HFFc6 (cell line): Measurements from ENCODE around the gene ARAP1. TPM values are rescaled to one million over a fixed set of nuclear protein-coding genes. Genes with fewer than 3 reads are reported as not detected.
A peak's percentile ranks its signal among the peaks of the same experiment; 100 is the strongest.

ENCODE experiments used
- DNase-seq: peaks from one replicate; pipeline ENCODE4 v3.0.0-alpha.2; 2018
- H3K27ac Mint-ChIP-seq: 2 replicates; pipeline ENCODE4 v1.8.0; 2020; ENCODE audit warnings: mild to moderate bottlenecking, mixed read lengths
- H3K27me3 Mint-ChIP-seq: 2 replicates; pipeline ENCODE4 v1.8.0; 2021; ENCODE audit warnings: mild to moderate bottlenecking, moderate library complexity, mixed read lengths; ENCODE audit not compliant: insufficient read depth
- H3K36me3 Mint-ChIP-seq: 2 replicates; pipeline ENCODE4 v1.8.0; 2021; ENCODE audit warnings: low read depth, mixed read lengths
- H3K4me1 Mint-ChIP-seq: 2 replicates; pipeline ENCODE4 v1.8.0; 2020; ENCODE audit warnings: low read depth, mixed read lengths
- H3K4me3 Mint-ChIP-seq: 2 replicates; pipeline ENCODE4 v1.8.0; 2020; ENCODE audit warnings: mild to moderate bottlenecking, moderate library complexity, mixed read lengths
- H3K9me3 Mint-ChIP-seq: 2 replicates; pipeline ENCODE4 v1.8.0; 2020; ENCODE audit warnings: mild to moderate bottlenecking, mixed read lengths
- CTCF ChIP-seq: fragments of 200-600 bp; sonication (generic); IDR thresholded peaks from 2 replicates; pipeline ENCODE4 v1.5.0; 2021; ENCODE audit warnings: antibody characterized with exemption, mild to moderate bottlenecking
- total RNA-seq, 6 experiments: library from RNA; stranded (reverse); fragmentation: NEBNext Ultra II Directional; extraction: Animal tissue kit (Norgen Biotek cat#: 25700); gene quantifications; 2 replicates in 1 of 6; 3 replicates in 5 of 6; pipeline ENCODE4 v1.2.3, GENCODE V29; 2021

Gene ARAP1
- total RNA-seq, 6 experiments from 2014 or later = 42.5 to 49.0 (median 46.8) TPM

- no peak overlapping the region for H3K27ac Mint-ChIP-seq
- H3K9me3 Mint-ChIP-seq = no peaks in the 10 kb centered on the region
- no peak overlapping the region for H3K4me3 Mint-ChIP-seq
- H3K4me1 Mint-ChIP-seq = peaks cover 40% of the 10 kb centered on the region
- peaks cover 4% of the 10 kb centered on the region for H3K27me3 Mint-ChIP-seq
- no peak for TF ChIP-seq CTCF
- no peaks in the 10 kb centered on the region for H3K36me3 Mint-ChIP-seq
- DNase-seq = no peak
Measured at GRCh38 chr11:72716788-72717435, 35.3 kb downstream of the ARAP1 start.

- H3K4me1 Mint-ChIP-seq = peaks cover 33% of the 10 kb centered on the region
- no peak overlapping the region for H3K4me3 Mint-ChIP-seq
- peaks cover 4% of the 10 kb centered on the region for H3K27me3 Mint-ChIP-seq
- H3K27ac Mint-ChIP-seq = peak overlapping the region; percentile 48; the same call in 1 of the 2 replicates
- no peaks in the 10 kb centered on the region for H3K36me3 Mint-ChIP-seq
- H3K9me3 Mint-ChIP-seq = no peaks in the 10 kb centered on the region
- TF ChIP-seq CTCF = no peak
- DNase-seq = no peak
Measured at GRCh38 chr11:72716290-72716689, 35.9 kb downstream of the ARAP1 start.

- TF ChIP-seq CTCF = no peak
Measured at GRCh38 chr11:72712841-72713240, 39.4 kb downstream of the ARAP1 start.

GRCh38 chr11:72712168-72712751, 39.9 kb downstream of the ARAP1 start:
- peak overlapping the region; percentile 12; the same call in 1 of the 2 replicates for H3K27ac Mint-ChIP-seq
- DNase-seq = no peak
- H3K4me3 Mint-ChIP-seq = no peak overlapping the region
- no peak for TF ChIP-seq CTCF
- peaks cover 4% of the 10 kb centered on the region for H3K36me3 Mint-ChIP-seq
- no peaks in the 10 kb centered on the region for H3K9me3 Mint-ChIP-seq
- peaks cover 2% of the 10 kb centered on the region for H3K27me3 Mint-ChIP-seq
- peaks cover 7% of the 10 kb centered on the region; the same call in 1 of the 2 replicates for H3K4me1 Mint-ChIP-seq

More at GRCh38 chr11:72712841-72713240, 39.4 kb downstream of the ARAP1 start:
- no peaks in the 10 kb centered on the region for H3K36me3 Mint-ChIP-seq
- DNase-seq = no peak
- peaks cover 7% of the 10 kb centered on the region; the same call in 1 of the 2 replicates for H3K4me1 Mint-ChIP-seq
- H3K27ac Mint-ChIP-seq = no peak overlapping the region; the same call in 1 of the 2 replicates
- H3K4me3 Mint-ChIP-seq = no peak overlapping the region
- H3K27me3 Mint-ChIP-seq = peaks cover 2% of the 10 kb centered on the region
- H3K9me3 Mint-ChIP-seq = no peaks in the 10 kb centered on the region

- Mint-ChIP-seq H3K27me3 (peaks cover 2% of the 10 kb centered on the region), H3K36me3 (peaks cover 13% of the 10 kb centered on the region), H3K4me1 (peaks cover 10% of the 10 kb centered on the region; the same call in 1 of the 2 replicates), H3K9me3 (no peaks in the 10 kb centered on the region), H3K27ac (no peak overlapping the region), H3K4me3 (no peak overlapping the region)
- no peak for TF ChIP-seq CTCF
- no peak for DNase-seq
Measured at GRCh38 chr11:72711141-72711540, 41.1 kb downstream of the ARAP1 start.
